Spleen (tissue), 11 donors: ENCODE results near the gene ZNF33A. TPM values are rescaled to one million over a fixed set of nuclear protein-coding genes. Genes with fewer than 3 reads are reported as not detected.
"Not testable (repeated sequence)": the region's sequence is repeated elsewhere in the genome, so short reads cannot be mapped to it uniquely, and the experiment has no call there.

Experiments
- DNase-seq: peaks from one replicate; pipeline ENCODE4 v3.0.0-alpha.2; 2020
- H3K27ac ChIP-seq, 8 donors: fragments of 200-600 bp; sonication (generic) in 7 of 8; 1 replicate in 4 of 8; 2 replicates in 4 of 8; pipeline versions ENCODE4 v1.5.0 to v1.8.0; 2016 to 2021; ENCODE audit warnings: inconsistent platforms in 4 of 8, mild to moderate bottlenecking in 4 of 8, moderate library complexity in 1 of 8
- H3K27me3 ChIP-seq, 7 donors: fragments of 200-600 bp; sonication (generic) in 6 of 7; replicated peaks in 1 of 7; 1 replicate in 4 of 7; 2 replicates in 3 of 7; pipeline versions ENCODE4 v1.5.0 to v1.8.0; 2016 to 2021; ENCODE audit warnings: inconsistent platforms in 3 of 7, mild to moderate bottlenecking in 1 of 7
- H3K36me3 ChIP-seq, 6 donors: fragments of 200-600 bp; sonication (generic) in 5 of 6; 1 replicate in 4 of 6; 2 replicates in 2 of 6; pipeline versions ENCODE4 v1.5.0 to v1.8.0; 2016 to 2021; ENCODE audit warnings: inconsistent platforms in 2 of 6
- H3K4me1 ChIP-seq, 6 donors: fragments of 200-600 bp; sonication (generic) in 5 of 6; 1 replicate in 3 of 6; 2 replicates in 3 of 6; pipeline versions ENCODE4 v1.5.0 to v1.8.0; 2016 to 2021; ENCODE audit warnings: inconsistent platforms in 3 of 6
- H3K4me3 ChIP-seq, 8 donors: fragments of 200-600 bp; sonication (generic) in 7 of 8; 1 replicate in 4 of 8; 2 replicates in 4 of 8; pipeline versions ENCODE4 v1.5.0 to v1.8.0; 2016 to 2021; ENCODE audit warnings: inconsistent platforms in 4 of 8, mild to moderate bottlenecking in 4 of 8, moderate library complexity in 2 of 8
- H3K9me3 ChIP-seq, 8 donors: fragments of 200-600 bp; sonication (generic) in 7 of 8; 1 replicate in 4 of 8; 2 replicates in 4 of 8; pipeline versions ENCODE4 v1.5.0 to v1.8.0; 2016 to 2021; ENCODE audit warnings: inconsistent platforms in 4 of 8
- POLR2A ChIP-seq, 3 donors: fragments of 450-650 bp; IDR thresholded peaks; one replicate each; pipeline ENCODE4 v1.5.1; 2017; ENCODE audit warnings: antibody characterized with exemption in 3 of 3, mild to moderate bottlenecking in 1 of 3
- POLR2AphosphoS5 ChIP-seq, 3 donors: sonication (generic); formaldehyde crosslinking; IDR thresholded peaks; one replicate each; pipeline ENCODE4 v1.5.1; 2017; ENCODE audit warnings: antibody characterized with exemption in 3 of 3
- WGBS, 5 donors: extraction: QIAGEN DNeasy Blood & Tissue Kit in 3 of 5; methylation state at CpG; one replicate each; pipeline versions ENCODE4 v1.1.5 to v1.1.7; 2013 to 2018; 5-methylcytosine and 5-hydroxymethylcytosine counted together
- intact Hi-C: fragments of 100-400 bp; cut with DNase I; formaldehyde crosslinking; loops from one replicate; pipeline ENCODE4 v1.15.0; 2023; ENCODE audit warnings: low total_unique reads
- polyA plus RNA-seq, 3 donors: library from polyadenylated mRNA; stranded (reverse); fragments of 200-250 nt; gene quantifications; one replicate each; pipeline ENCODE4 v1.2.1, GENCODE V29; 2013
- total RNA-seq, 7 donors: library from RNA; depleted of rRNA in 3 of 7; stranded (reverse); fragments of >200 nt in 3 of 7; fragmentation: NEBNext Ultra II Directional in 4 of 7; extraction: Animal tissue kit (Norgen Biotek cat#: 25700) in 4 of 7; gene quantifications; one replicate each; pipeline versions ENCODE4 v1.1.0 to v1.2.1, GENCODE V29; 2016 to 2021
- TF ChIP-seq, protein P1 (sequence below), 11 experiments: fragments of 200-600 bp in 7 of 11; fragments of 450-650 bp in 4 of 11; sonication (generic) in 4 of 11; IDR thresholded peaks in 8 of 11; conservative IDR thresholded peaks in 3 of 11; 1 replicate in 7 of 11; 2 replicates in 4 of 11; pipeline versions ENCODE4 v1.4.0 to v1.8.0; 2016 to 2021; ENCODE audit warnings: antibody characterized with exemption in 11 of 11, inconsistent platforms in 4 of 11, mild to moderate bottlenecking in 1 of 11
- donor health status: healthy with polysubstance abuse.
- donor health status: DM: no; HTN: no; CAD: no; lungs with moderate emphysema.
- donor health status: DM: no; HTN: no; CAD: no.
- donor health status: Bipolar disorder and iron deficiency.
- donor health status: healthy.
- donor health status: DM: no; HTN: no; CAD: no.
- donor health status: DM: yes; HTN: yes; CAD: no.

Gene ZNF33A
- total and polyA plus RNA-seq, 10 donors: 8.9 to 61.6 (median 37.5) TPM

- no peaks in the 10 kb centered on the region for H3K4me1 ChIP-seq
- no peak for DNase-seq
- no peaks in the 10 kb centered on the region for H3K9me3 ChIP-seq
- no peak overlapping the region for H3K4me3 ChIP-seq
- intact Hi-C loops: no loop called here
- no peak overlapping the region for H3K27ac ChIP-seq
- 67 to 86% (median 77%) methylated on average over 2 of the region's 2 CpGs for WGBS, 5 donors
- H3K27me3 ChIP-seq: peaks cover 0 to 7% (median 0%) of the 10 kb centered on the region in 7 donors
- H3K36me3 ChIP-seq: no peaks in the 10 kb centered on the region
- TF ChIP-seq POLR2A (IDR thresholded peaks at IDR 0.05) (no peak), POLR2AphosphoS5 (IDR thresholded peaks at IDR 0.05) (no peak)
- TF ChIP-seq, protein P1, sequence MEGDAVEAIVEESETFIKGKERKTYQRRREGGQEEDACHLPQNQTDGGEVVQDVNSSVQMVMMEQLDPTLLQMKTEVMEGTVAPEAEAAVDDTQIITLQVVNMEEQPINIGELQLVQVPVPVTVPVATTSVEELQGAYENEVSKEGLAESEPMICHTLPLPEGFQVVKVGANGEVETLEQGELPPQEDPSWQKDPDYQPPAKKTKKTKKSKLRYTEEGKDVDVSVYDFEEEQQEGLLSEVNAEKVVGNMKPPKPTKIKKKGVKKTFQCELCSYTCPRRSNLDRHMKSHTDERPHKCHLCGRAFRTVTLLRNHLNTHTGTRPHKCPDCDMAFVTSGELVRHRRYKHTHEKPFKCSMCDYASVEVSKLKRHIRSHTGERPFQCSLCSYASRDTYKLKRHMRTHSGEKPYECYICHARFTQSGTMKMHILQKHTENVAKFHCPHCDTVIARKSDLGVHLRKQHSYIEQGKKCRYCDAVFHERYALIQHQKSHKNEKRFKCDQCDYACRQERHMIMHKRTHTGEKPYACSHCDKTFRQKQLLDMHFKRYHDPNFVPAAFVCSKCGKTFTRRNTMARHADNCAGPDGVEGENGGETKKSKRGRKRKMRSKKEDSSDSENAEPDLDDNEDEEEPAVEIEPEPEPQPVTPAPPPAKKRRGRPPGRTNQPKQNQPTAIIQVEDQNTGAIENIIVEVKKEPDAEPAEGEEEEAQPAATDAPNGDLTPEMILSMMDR (IDR thresholded peaks at IDR 0.05 in 8 of 11, conservative IDR thresholded peaks at IDR 0.05 in 3 of 11): no peak
These were observed 18.8 kb upstream of the ZNF33A start for GRCh38 chr10:37991655-37992054.

- no peak overlapping the region for H3K27ac ChIP-seq
- intact Hi-C loops: no loop called here
- peaks cover 0 to 7% (median 0%) of the 10 kb centered on the region in 7 donors for H3K27me3 ChIP-seq
- no peak overlapping the region for H3K4me3 ChIP-seq
- DNase-seq: no peak
- WGBS, 5 donors: 56 to 83% (median 75%) methylated on average over 3 of the region's 3 CpGs
- no peaks in the 10 kb centered on the region for H3K9me3 ChIP-seq
- H3K4me1 ChIP-seq: no peaks in the 10 kb centered on the region
- no peak for TF ChIP-seq POLR2A (IDR thresholded peaks at IDR 0.05)
- no peak for TF ChIP-seq POLR2AphosphoS5 (IDR thresholded peaks at IDR 0.05)
- TF ChIP-seq, protein P1 (IDR thresholded peaks at IDR 0.05 in 8 of 11, conservative IDR thresholded peaks at IDR 0.05 in 3 of 11): no peak
- no peaks in the 10 kb centered on the region for H3K36me3 ChIP-seq
These were observed 18.4 kb upstream of the ZNF33A start for GRCh38 chr10:37992083-37992482.

DNA sequence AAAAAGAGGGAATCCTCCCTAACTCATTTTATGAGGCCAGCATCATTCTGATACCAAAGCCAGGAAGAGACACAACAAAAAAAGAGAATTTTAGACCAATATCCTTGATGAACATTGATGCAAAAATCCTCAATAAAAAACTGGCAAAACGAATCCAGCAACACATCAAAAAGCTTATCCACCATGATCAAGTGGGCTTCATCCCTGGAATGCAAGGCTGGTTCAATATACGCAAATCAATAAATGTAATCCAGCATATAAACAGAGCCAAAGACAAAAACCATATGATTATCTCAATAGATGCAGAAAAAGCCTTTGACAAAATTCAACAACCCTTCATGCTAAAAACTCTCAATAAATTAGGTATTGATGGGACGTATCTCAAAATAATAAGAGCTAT is 11.6 kb upstream of the ZNF33A start:
- H3K9me3 ChIP-seq, DNase-seq, H3K27ac ChIP-seq, H3K4me1 ChIP-seq, H3K36me3 ChIP-seq, H3K27me3 ChIP-seq, H3K4me3 ChIP-seq, intact Hi-C loops: not testable (repeated sequence)
- WGBS, 5 donors: 56 to 78% (median 67%) methylated on average over 2 of the region's 3 CpGs

DNA sequence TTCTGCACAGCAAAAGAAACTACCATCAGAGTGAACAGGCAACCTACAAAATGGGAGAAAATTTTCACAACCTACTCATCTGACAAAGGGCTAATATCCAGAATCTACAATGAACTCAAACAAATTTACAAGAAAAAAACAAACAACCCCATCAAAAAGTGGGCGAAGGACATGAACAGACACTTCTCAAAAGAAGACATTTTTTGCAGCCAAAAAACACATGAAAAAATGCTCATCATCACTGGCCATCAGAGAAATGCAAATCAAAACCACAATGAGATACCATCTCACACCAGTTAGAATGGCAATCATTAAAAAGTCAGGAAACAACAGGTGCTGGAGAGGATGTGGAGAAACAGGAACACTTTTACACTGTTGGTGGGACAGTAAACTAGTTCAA is 10.0 kb upstream of the ZNF33A start:
- H3K9me3 ChIP-seq, H3K4me3 ChIP-seq, H3K4me1 ChIP-seq, intact Hi-C loops, H3K27ac ChIP-seq, H3K27me3 ChIP-seq, DNase-seq, H3K36me3 ChIP-seq: not testable (repeated sequence)
- WGBS, 5 donors: 88 to 100% (median 100%) methylated on average over 1 of the region's 1 CpG

DNA sequence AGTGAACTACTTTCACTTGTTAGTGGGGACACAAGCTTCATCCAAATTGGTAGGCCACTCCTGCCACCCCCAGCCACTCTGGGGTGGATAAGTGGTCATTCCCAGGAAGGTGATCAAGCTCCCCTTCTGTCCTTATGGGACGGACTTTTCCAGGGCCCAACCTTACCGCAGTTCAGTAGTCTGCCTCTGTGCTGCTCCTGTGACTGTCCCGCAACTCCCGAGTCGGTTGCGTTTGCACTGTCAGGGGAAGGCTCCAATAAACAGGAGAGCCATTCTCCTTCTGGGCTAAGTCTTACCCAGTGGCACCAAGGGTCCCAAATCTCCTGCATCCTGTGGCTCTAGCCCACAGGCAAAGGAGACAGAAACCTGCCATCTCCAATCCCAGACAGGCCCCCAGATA is 7.4 kb upstream of the ZNF33A start:
- Histone ChIP-seq H3K4me3 (no peak overlapping the region), H3K36me3 (no peaks in the 10 kb centered on the region), H3K27me3 (no peaks in the 10 kb centered on the region), H3K27ac (no peak overlapping the region), H3K9me3 (no peaks in the 10 kb centered on the region), H3K4me1 (peaks cover 0 to 6% (median 0%) of the 10 kb centered on the region in 6 donors)
- intact Hi-C loops: no loop called here
- 93 to 97% (median 97%) methylated on average over 6 of the region's 6 CpGs for WGBS, 5 donors
- DNase-seq: no peak
- TF ChIP-seq POLR2AphosphoS5 (IDR thresholded peaks at IDR 0.05) (no peak), POLR2A (IDR thresholded peaks at IDR 0.05) (no peak)
- TF ChIP-seq, protein P1 (IDR thresholded peaks at IDR 0.05 in 8 of 11, conservative IDR thresholded peaks at IDR 0.05 in 3 of 11): no peak
